ENCODE measurements around the gene SFXN5.

The SFXN5 gene

GRCh38 chr2:72927619-72928550 is 143.6 kb downstream of the SFXN5 start:
- DNase-seq (ENCODE audit: extremely low read depth, low read depth): no peak
- TF ChIP-seq CTCF (IDR thresholded peaks at IDR 0.05; ENCODE audit: low read depth, low read length, missing control alignments): no peak

GRCh38 chr2:72926811-72927465 is 144.6 kb downstream of the SFXN5 start:
- TF ChIP-seq CTCF (IDR thresholded peaks at IDR 0.05; ENCODE audit: low read depth, low read length, missing control alignments): no peak
- H3K4me3 ChIP-seq (replicated peaks; ENCODE audit: low read depth, low read length): no peak overlapping the region
- no peak for DNase-seq (ENCODE audit: extremely low read depth, low read depth)

More at GRCh38 chr2:72927619-72928550, 143.6 kb downstream of the SFXN5 start:
- no peak overlapping the region for H3K4me3 ChIP-seq (replicated peaks; ENCODE audit: low read depth, low read length)

- no peak for TF ChIP-seq CTCF (IDR thresholded peaks at IDR 0.05; ENCODE audit: low read depth, low read length, missing control alignments)
- DNase-seq (ENCODE audit: extremely low read depth, low read depth): no peak
- H3K4me3 ChIP-seq (replicated peaks; ENCODE audit: low read depth, low read length): no peak overlapping the region
These were observed 145.1 kb downstream of the SFXN5 start for GRCh38 chr2:72926368-72926767.

DNA sequence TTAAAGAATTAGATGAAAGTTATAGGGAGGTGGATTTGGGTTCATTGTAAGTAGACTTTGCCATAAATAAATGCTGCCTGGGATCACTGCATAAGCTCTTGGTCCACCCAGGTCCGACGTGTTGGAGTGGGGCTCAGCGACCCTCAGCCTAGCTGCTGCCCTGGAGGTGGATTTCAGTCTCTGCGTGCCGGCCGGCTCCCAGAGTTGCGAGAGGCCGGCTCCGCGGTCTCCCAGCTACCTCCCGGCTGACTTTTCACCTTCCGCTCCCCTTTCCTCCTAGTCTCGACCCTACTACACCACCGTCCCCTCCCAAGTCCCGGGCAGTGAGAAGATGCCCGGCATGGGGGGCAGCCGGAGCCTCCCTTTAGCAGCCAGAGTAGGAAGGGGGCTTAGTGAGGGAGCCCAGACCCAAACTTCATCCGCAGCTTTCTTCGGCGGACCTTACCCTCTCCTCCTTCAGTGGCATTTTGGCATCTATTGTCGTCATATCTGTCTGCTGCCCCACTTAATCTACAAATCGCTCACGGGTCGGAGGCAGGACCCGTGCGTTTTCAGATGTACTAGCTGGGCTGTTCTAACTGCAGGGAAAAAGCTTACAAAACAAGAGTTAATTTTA is 146.1 kb downstream of the SFXN5 start:
- H3K4me3 ChIP-seq (replicated peaks; ENCODE audit: low read depth, low read length): no peak overlapping the region
- no peak for DNase-seq (ENCODE audit: extremely low read depth, low read depth)
- no peak for TF ChIP-seq CTCF (IDR thresholded peaks at IDR 0.05; ENCODE audit: low read depth, low read length, missing control alignments)

GRCh38 chr2:72924353-72925240 is 146.9 kb downstream of the SFXN5 start:
- TF ChIP-seq CTCF (IDR thresholded peaks at IDR 0.05; ENCODE audit: low read depth, low read length, missing control alignments): no peak
- no peak for DNase-seq (ENCODE audit: extremely low read depth, low read depth)
- H3K4me3 ChIP-seq (replicated peaks; ENCODE audit: low read depth, low read length): no peak overlapping the region

GRCh38 chr2:72923833-72924352 is 147.6 kb downstream of the SFXN5 start:
- no peak for TF ChIP-seq CTCF (IDR thresholded peaks at IDR 0.05; ENCODE audit: low read depth, low read length, missing control alignments)
- no peak for DNase-seq (ENCODE audit: extremely low read depth, low read depth)
- no peak overlapping the region for H3K4me3 ChIP-seq (replicated peaks; ENCODE audit: low read depth, low read length)

Measured in HFF-Myc (cell line).